GM21367 (cell line): ENCODE data around the gene TMEM179.

Experiments
- ATAC-seq: cut with Tn5 transposase; IDR thresholded peaks from one replicate; pipeline ENCODE4 v1.9.1; 2021; ENCODE audit not compliant: unreplicated experiment

Gene TMEM179

GRCh38 chr14:104600141-104600643 lies 4.4 kb downstream of the TMEM179 start:
- no peak for ATAC-seq

GRCh38 chr14:104599446-104599845 lies 5.1 kb downstream of the TMEM179 start:
- ATAC-seq, result no peak

GRCh38 chr14:104598910-104599273 lies 5.7 kb downstream of the TMEM179 start:
- ATAC-seq, result no peak

GRCh38 chr14:104598039-104598909 lies 6.3 kb downstream of the TMEM179 start:
- ATAC-seq, result no peak

GRCh38 chr14:104597576-104597975 lies 7.0 kb downstream of the TMEM179 start:
- ATAC-seq, result no peak

DNA sequence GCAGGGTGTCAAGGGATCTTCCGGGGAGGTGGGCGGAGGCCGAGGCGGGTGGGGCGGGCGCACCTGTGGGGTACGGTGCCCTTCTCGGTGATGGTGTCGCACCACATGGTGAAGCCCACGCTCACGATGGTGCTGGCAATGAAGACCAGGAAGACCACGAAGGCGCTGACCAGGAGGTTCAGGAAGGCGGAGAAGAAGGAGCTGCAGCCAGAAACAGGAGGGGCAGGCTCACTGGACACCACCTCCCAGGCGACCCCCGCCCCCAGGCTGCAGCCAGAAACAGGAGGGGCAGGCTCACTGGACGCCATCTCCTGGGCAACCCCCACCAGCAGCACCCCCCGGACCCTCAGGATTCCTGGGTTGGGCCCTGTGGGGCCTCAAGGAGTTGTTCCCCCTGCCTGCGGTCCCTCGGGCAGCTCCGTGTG lies 7.6 kb downstream of the TMEM179 start:
- no peak for ATAC-seq

- no peak for ATAC-seq
Observed at GRCh38 chr14:104596451-104596918, 8.1 kb downstream of the TMEM179 start.

DNA sequence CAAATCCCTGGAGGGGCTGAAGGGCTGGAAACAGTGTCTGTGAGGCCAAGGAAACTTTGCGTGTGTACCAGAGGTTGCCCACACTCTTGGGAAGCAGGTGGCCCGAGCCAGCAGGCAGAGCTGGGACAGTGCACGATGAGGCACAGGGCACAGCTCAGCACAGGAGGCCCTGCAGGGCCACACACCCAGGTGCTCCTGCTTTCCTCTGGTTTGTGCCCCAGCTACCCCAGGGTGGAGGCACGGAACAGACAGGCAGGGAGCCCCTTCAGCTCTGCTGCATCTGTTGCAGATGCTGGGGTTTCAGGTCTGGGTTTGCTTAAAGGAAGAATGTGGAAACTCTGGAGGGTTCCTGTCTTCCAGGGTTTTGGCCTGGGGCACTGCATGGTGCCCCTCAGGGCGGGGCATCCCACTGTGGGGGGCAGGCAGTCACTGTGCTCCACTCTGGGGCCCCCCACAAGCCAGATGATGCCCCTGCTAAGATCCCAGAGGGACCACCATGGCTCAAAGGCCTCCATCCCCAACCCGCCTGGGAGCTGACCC lies 8.6 kb downstream of the TMEM179 start:
- ATAC-seq, result no peak

- no peak for ATAC-seq
Observed at GRCh38 chr14:104595116-104595675, 9.4 kb downstream of the TMEM179 start.

GRCh38 chr14:104594310-104595046 lies 10.1 kb downstream of the TMEM179 start:
- no peak for ATAC-seq

- no peak for ATAC-seq
Observed at GRCh38 chr14:104593710-104594136, 10.8 kb downstream of the TMEM179 start.

GRCh38 chr14:104593241-104593701 lies 11.3 kb downstream of the TMEM179 start:
- ATAC-seq, result no peak

DNA sequence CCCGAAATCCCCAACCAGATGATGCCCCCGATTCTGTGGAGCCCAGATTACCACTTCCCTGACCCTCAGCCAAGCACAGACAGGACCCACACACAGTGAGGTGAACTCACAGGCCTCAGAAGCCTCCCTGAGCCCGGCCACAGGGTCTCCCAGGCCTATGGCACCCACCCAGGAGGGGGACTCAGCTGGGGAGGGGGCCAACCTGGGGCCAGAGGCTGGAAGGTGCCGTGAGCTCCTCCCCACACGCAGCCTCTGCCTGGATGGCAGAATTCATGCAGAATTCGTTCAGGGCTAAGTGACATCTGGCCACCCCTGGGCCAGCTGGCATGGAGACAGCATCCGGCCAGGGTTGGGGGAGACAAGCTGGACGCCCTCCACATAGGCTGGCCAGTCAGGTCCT lies 11.8 kb downstream of the TMEM179 start:
- ATAC-seq, result no peak

- no peak for ATAC-seq
Observed at GRCh38 chr14:104592292-104592672, 12.3 kb downstream of the TMEM179 start.

- no peak for ATAC-seq
Observed at GRCh38 chr14:104591506-104592291, 12.9 kb downstream of the TMEM179 start.

DNA sequence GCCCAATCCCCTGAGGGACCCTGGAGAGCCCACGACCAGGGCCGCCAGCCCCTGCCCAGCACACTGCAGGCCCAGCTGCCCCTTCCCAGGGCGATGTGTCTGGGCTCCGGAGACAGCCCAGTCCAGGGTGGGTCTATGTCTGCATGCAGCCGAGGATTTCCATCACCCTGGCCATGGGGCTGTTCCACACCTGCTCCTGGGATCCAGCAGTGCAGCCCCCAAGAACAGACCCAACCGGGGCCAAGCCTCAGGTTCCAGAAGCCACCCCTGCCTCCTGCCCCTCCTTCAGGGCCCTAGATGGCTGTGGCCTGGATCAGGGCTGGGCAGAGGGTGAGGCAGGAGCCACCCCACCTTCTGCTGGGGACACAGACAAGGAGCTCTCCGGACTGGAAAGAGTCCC lies 13.5 kb downstream of the TMEM179 start:
- no peak for ATAC-seq

DNA sequence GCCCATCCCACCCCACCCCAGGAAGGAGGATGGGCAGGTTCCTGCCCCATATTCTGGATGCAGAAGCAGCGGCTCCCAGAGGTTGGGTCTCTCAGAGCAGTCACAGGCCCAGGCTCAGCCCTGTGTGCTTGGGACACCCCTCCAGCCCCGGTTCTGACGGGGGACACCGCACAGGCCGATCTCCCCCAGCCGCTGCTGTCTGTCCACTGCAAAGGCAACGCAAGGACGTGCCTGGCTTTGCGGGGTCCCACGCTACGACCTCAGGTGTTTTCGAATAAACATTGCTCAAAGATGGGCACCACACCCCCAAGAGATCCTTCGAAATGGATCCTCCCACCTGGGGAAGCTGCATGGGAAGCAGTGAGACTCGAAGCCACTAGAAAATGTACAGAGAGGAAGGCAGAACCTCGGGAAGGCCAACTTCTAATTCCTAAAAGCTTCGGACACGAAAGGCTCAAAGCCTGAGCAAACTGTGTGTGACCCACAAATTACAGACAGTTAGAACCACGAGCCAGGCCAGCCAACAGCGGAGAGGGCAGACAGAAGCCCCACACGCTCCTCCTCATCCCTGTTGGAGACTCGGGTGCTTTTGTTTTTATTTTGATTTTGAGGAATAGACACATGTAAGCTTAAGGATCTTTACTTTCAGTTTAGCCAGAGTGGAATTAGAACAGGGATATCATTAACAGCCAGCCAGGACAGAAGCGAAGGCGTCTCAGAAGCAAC lies 14.2 kb downstream of the TMEM179 start:
- ATAC-seq, result no peak

DNA sequence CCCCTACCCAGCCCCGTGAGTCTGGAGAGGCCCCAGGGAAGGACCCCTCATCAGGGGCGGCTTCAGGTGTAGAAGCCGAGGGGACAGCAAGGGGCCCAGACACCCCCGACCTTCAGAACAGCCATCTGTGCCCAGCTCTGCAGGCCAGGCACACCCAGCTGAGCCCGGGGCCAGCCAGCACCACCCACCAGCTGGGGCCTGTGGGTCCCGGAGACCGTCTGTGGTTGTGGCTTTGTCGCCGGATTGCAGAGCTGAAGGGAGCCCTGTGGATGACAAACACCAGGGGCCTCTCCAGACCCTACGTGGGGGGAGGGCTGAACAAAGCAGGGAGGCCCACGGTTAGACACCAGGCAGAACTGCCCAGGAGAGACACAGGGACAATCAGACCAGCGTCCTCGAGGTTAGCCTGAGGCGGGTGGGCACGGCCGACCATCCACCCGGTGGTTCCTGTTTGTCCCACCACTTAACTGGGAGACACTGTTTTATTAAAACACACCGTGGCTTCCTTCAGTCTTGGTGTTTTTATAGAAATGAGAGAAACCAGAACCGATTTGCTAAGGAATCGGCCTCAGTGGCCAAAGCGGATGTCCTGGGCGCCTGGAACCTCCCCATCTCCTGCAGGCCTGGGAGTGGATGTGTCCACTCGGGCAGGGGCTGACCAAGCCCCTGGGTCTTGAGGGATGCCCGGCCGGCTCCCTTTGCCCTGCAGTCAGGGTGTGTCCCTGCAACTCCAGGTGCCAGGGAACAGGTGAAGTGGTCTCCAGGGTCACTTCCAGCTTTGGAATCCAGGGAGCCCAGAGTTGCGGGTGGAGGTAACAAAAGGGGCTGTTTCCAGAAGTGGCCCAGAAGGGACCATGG lies 15.0 kb downstream of the TMEM179 start:
- ATAC-seq, result no peak
